Measurements from ENCODE around the gene PLD3. TPM values are rescaled to one million over a fixed set of nuclear protein-coding genes. Genes with fewer than 3 reads are reported as not detected.

PLD3 gene
- total and polyA plus RNA-seq, 2 donors (not counting 3 experiments of a cell fraction or from before 2014, with no cell fraction given): 166 to 479 TPM

- H2AFZ ChIP-seq (ENCODE audit: low read depth, low read length): no peak overlapping the region
- H3K4me3 ChIP-seq (replicated peaks in 1 of 3; ENCODE audit: insufficient read depth in 1 of 3, low read depth in 1 of 3, low read length in 3 of 3): no peak overlapping the region
- H3K27ac ChIP-seq (ENCODE audit: insufficient read depth, low read depth, low read length): no peak overlapping the region
- intact Hi-C loops (cut with micrococcal nuclease): no loop called here
- dilution Hi-C loops (cut with MboI; ENCODE audit: extremely low pct_ligation_motif_present, low sequenced_read_pairs): no loop called here
- no peaks in the 10 kb centered on the region for H3K9me1 ChIP-seq (replicated peaks; ENCODE audit: control insufficient read depth, extremely low read depth, insufficient read depth, low read length)
- FAIRE-seq (no peak), DNase-seq (ENCODE audit: low read depth, low spot score) (no peak)
- ChIA-PET CTCF (interaction anchor here (1.2 to 1.8 kb wide), 3 partner anchors 10 to 219 kb away, joined by 3 to 5 read pairs (median 4); no protein-coding TSS in a partner anchor), POLR2A (no interaction called here)
- H3K9ac ChIP-seq (replicated peaks; ENCODE audit: extremely low read depth, insufficient read depth, low read length): no peak overlapping the region
- BruUV-seq (replicated peaks): no TSS peak
- H3K27me3 ChIP-seq (ENCODE audit: control insufficient read depth in 2 of 2, insufficient read depth in 2 of 2, low read length in 2 of 2): no peaks in the 10 kb centered on the region
- TF ChIP-seq GATA2 (IDR thresholded peaks at IDR 0.05; ENCODE audit: insufficient read depth, insufficient read length, low read depth, low read length) (no peak), POLR2A (IDR thresholded peaks at IDR 0.05; ENCODE audit: low read depth, low read length) (no peak), POLR2AphosphoS5 (IDR thresholded peaks at IDR 0.05; ENCODE audit: insufficient read depth, low read depth, low read length) (no peak), MAX (IDR thresholded peaks at IDR 0.05; ENCODE audit: insufficient read depth, insufficient read length) (no peak), FOS (IDR thresholded peaks at IDR 0.05; ENCODE audit: borderline replicate concordance, insufficient read depth, low read length) (no peak), MYC (IDR thresholded peaks at IDR 0.05; ENCODE audit: low read depth, low read length) (no peak), CTCF (IDR thresholded peaks at IDR 0.05; ENCODE audit: extremely low read depth in 1 of 2, insufficient read depth in 1 of 2, low read depth in 1 of 2, low read length in 2 of 2) (no peak), EZH2 (IDR thresholded peaks at IDR 0.05; ENCODE audit: borderline replicate concordance, low read depth, low read length, severe bottlenecking) (no peak), JUN (IDR thresholded peaks at IDR 0.05; ENCODE audit: borderline replicate concordance, insufficient read depth, insufficient read length, low read depth) (no peak)
- H3K9me3 ChIP-seq (replicated peaks; ENCODE audit: control insufficient read depth, insufficient read depth, low read length): no peaks in the 10 kb centered on the region
- H3K4me1 ChIP-seq (ENCODE audit: control insufficient read depth, extremely low read depth, insufficient read depth, low read length): peaks cover 11% of the 10 kb centered on the region
- no peaks in the 10 kb centered on the region for H3K79me2 ChIP-seq (ENCODE audit: control insufficient read depth, insufficient read depth, low read length)
- H4K20me1 ChIP-seq (replicated peaks; ENCODE audit: control insufficient read depth, extremely low read depth, insufficient read depth, low read length): no peaks in the 10 kb centered on the region
- no peak overlapping the region for H3K4me2 ChIP-seq (ENCODE audit: insufficient read depth, low read length)
- no peaks in the 10 kb centered on the region for H3K36me3 ChIP-seq (ENCODE audit: control insufficient read depth in 2 of 2, extremely low read depth in 1 of 2, insufficient read depth in 2 of 2, low read length in 2 of 2)
Observed at GRCh38 chr19:40415768-40416167, 67.3 kb downstream of the PLD3 start.

Data from endothelial cell of umbilical vein (primary cell).